Activated T-helper 17 cell treated with anti-CD3 and anti-CD28 coated beads, Interleukin-2, amount 50 U/mL, for 72 hours (primary cell): ENCODE data around the gene TBCD. TPM values are rescaled to one million over a fixed set of nuclear protein-coding genes. Genes with fewer than 3 reads are reported as not detected.

Experiments
- ATAC-seq: fragments of 150-1000 bp; cut with Tn5 transposase; replicated peaks from 2 replicates; pipeline ENCODE4 v1.10.0; 2021; ENCODE audit warnings: mild to moderate bottlenecking, moderate library complexity
- H3K27ac Mint-ChIP-seq: one replicate; pipeline ENCODE4 v1.8.0; 2022; ENCODE audit warnings: mixed read lengths
- H3K27me3 Mint-ChIP-seq: one replicate; pipeline ENCODE4 v1.8.0; 2022; ENCODE audit warnings: mixed read lengths
- H3K36me3 Mint-ChIP-seq: one replicate; pipeline ENCODE4 v1.8.0; 2022; ENCODE audit warnings: low read depth, mild to moderate bottlenecking, mixed read lengths
- H3K4me1 Mint-ChIP-seq: one replicate; pipeline ENCODE4 v1.8.0; 2022; ENCODE audit warnings: mixed read lengths
- H3K4me3 Mint-ChIP-seq: one replicate; pipeline ENCODE4 v1.8.0; 2022; ENCODE audit warnings: mild to moderate bottlenecking, mixed read lengths
- H3K9me3 Mint-ChIP-seq: one replicate; pipeline ENCODE4 v1.8.0; 2022; ENCODE audit warnings: mixed read lengths
- total RNA-seq, 2 donors: library from RNA; stranded (reverse); gene quantifications; one replicate each; pipeline ENCODE4 v1.2.3, GENCODE V29; 2022

Gene TBCD
- total RNA-seq, 2 donors from 2014 or later = 111 to 139 TPM

DNA sequence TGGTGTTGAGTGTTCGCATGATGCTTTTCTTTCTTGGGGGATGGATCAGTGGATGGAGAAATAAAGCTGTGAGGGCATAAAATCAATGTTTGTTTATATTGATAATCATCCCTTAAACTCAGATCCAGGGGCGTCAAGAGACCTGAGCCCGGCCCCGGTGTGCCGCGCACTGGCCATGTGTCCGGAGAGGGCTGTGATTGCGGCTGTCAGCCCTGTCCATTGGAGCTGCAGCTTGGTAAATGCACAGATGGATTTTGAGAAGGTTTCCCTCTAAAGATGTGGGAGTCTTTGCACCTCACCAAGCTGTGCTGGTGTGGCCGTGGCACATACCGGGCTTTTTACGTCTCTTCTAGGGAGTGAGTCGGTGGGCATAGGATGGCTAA lies 109.5 kb downstream of the TBCD start:
- H3K27ac Mint-ChIP-seq = no peak overlapping the region

DNA sequence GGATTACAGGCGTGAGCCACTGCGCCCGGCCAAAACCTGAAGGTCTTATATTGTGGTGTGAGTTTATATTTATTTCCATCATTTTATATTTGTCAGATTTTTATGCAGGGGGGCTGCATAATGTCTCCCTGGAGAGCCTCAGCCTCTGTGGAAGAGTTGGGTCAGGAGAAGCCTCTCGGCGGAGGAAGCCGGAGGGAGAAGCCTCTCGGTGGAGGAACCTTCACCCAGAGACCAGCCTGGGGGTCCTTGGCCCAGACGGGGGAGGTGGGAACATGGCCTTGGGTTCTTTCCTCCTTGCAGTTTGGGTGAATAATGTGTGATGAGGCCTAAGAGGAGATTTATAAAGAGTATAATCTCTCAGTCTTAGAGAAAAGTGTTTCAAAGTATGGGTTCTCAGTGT lies 110.3 kb downstream of the TBCD start:
- no peak for ATAC-seq

More for the DNA sequence above, 109.5 kb downstream of the TBCD start:
- H3K27me3 Mint-ChIP-seq = no peaks in the 10 kb centered on the region
- peaks cover 13% of the 10 kb centered on the region for H3K36me3 Mint-ChIP-seq
- H3K4me1 Mint-ChIP-seq = peaks cover 29% of the 10 kb centered on the region
- H3K4me3 Mint-ChIP-seq = peak overlapping the region; percentile 88
- ATAC-seq = no peak
- no peaks in the 10 kb centered on the region for H3K9me3 Mint-ChIP-seq

DNA sequence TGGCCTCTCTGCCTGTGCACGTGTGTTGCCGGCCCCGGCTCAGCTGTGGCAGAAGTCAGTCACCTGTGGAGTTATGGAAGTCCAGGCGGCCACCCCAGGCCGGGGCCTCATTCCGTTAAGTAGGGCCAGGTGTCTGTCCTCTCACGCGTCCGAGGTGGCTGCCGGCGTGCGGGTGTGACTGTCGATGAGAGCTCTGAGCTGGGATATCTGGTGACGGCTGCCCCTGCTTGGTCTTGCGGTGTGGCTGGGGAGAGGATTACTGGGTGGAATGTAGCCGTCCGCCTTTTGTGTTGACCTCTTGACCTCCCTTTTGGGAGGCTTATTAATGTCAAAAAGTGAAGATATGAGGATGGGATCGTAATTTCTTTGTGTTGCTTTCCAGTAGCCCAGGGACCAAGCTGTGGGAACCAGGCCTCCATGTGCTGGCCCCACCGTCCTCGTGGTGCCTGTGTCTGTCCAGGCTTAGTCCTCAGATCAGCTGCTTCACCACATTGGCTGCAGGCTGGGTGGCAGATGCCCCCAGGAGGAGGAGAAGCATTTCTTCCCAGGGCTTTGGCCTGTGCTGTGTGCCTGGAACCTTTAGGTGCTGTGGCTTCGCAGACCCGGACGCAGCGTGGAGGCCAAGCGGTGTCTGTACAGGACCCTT lies 111.0 kb downstream of the TBCD start:
- peak overlapping the region; percentile 89 for H3K4me3 Mint-ChIP-seq
- no peak for ATAC-seq
- H3K27ac Mint-ChIP-seq = peak overlapping the region; percentile 84
- no peaks in the 10 kb centered on the region for H3K9me3 Mint-ChIP-seq
- H3K4me1 Mint-ChIP-seq = peaks cover 29% of the 10 kb centered on the region
- H3K27me3 Mint-ChIP-seq = no peaks in the 10 kb centered on the region
- peaks cover 13% of the 10 kb centered on the region for H3K36me3 Mint-ChIP-seq

More for the DNA sequence above, 110.3 kb downstream of the TBCD start:
- Mint-ChIP-seq H3K4me3 (peak overlapping the region; percentile 89), H3K9me3 (no peaks in the 10 kb centered on the region), H3K4me1 (peaks cover 29% of the 10 kb centered on the region), H3K27ac (peak overlapping the region; percentile 84), H3K27me3 (no peaks in the 10 kb centered on the region), H3K36me3 (peaks cover 13% of the 10 kb centered on the region)

DNA sequence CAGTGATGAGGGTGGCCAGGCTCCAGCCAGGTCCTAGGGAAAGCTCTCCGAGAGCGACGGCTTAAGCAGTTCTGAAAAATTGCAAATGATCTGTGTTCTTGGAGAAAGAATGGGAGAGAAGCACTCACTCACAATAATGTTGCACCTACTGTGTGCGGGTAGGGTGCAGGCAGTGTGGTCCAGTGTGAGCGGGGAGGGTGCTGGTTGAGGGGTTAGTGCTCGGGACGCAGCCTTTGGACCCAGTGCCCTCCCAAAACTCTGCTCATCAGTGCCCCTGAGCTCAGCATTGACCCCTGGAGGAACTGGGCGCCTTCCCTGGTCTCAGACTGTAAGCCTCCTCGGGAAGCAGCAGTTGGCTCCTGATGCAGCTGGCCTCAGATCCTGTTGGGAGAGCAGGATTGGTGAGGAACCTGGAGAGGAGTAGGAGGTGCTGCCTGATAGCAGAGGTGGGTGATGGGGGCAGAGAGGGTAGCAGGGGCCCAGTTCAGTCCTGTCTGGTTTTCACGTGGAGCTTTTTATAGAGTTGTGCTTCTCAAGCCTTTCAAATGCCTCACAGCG lies 111.6 kb downstream of the TBCD start:
- H3K27me3 Mint-ChIP-seq = no peaks in the 10 kb centered on the region
- peak overlapping the region; percentile 89 for H3K4me3 Mint-ChIP-seq
- peaks cover 13% of the 10 kb centered on the region for H3K36me3 Mint-ChIP-seq
- peaks cover 29% of the 10 kb centered on the region for H3K4me1 Mint-ChIP-seq
- H3K9me3 Mint-ChIP-seq = no peaks in the 10 kb centered on the region
- peak overlapping the region; percentile 89 for H3K27ac Mint-ChIP-seq
- ATAC-seq = no peak

DNA sequence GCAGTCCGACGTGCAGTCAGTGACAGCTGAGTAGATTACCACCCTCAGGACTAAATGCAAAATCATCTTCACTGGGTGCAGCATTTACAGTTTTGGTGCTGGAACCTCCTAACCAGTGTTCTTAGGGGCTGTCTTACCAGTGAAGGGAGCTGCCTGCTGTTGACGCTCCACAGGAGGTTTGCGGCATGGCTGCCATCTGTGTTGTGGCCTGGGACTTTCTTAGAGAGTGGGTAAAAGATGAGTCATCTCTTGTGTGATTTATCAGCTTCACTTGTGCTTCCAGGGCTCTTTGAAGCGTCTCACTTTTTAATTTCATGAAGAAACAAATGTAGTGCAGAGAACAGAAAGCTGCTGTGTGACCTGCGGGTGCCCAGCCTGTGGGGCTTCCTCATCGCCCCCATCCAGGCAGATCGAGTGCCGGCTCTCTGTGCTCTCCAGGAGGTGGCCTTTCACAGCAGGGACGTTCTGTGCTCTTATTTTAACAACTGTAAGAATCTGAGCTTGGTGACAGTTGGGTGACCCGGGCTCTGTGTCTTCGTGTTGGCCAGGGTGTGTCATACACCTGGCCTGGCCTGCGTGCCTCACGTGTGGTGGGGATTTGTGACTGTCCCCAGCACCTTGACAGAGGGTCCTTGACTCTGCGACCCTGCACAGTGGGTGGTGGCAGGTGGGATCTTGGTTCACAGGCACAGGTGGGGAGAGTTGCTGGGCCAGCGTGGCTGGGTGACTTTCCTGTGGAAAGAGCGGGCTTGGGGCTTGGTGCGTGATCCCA lies 112.3 kb downstream of the TBCD start:
- ATAC-seq = peak; percentile 88
- H3K27me3 Mint-ChIP-seq = no peaks in the 10 kb centered on the region
- H3K9me3 Mint-ChIP-seq = no peaks in the 10 kb centered on the region
- peak overlapping the region; percentile 89 for H3K4me3 Mint-ChIP-seq
- peaks cover 33% of the 10 kb centered on the region for H3K4me1 Mint-ChIP-seq
- peak overlapping the region; percentile 89 for H3K27ac Mint-ChIP-seq
- H3K36me3 Mint-ChIP-seq = peaks cover 13% of the 10 kb centered on the region

DNA sequence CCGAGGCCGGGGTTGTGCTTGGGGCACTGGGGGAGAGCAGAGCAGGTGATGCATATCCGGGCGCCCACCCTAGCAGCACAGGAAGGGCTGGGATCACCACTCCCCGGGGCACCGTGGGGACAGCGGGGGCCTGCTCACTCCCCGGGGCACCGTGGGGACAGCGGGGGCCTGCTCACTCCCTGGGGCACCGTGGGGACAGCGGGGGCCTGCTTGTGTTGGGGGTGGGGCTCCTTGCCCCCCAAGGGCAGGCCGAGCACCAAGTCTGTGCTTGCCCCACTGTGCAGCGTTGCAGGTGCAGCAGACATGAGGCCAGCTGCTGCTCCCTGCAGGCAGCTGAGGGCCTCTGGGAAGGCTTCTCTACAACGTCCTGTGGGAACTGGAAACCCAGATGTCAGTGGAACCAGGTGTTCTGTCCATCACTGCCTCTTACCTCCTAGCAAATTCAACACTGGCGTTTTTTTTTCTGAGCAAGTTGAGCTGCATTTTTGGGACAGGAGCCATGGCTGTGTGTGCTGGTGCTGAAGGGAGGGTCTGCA lies 112.9 kb downstream of the TBCD start:
- Mint-ChIP-seq H3K36me3 (peaks cover 13% of the 10 kb centered on the region), H3K4me1 (peaks cover 33% of the 10 kb centered on the region), H3K27me3 (no peaks in the 10 kb centered on the region), H3K9me3 (no peaks in the 10 kb centered on the region), H3K27ac (peak overlapping the region; percentile 89), H3K4me3 (peak overlapping the region; percentile 89)
- no peak for ATAC-seq

DNA sequence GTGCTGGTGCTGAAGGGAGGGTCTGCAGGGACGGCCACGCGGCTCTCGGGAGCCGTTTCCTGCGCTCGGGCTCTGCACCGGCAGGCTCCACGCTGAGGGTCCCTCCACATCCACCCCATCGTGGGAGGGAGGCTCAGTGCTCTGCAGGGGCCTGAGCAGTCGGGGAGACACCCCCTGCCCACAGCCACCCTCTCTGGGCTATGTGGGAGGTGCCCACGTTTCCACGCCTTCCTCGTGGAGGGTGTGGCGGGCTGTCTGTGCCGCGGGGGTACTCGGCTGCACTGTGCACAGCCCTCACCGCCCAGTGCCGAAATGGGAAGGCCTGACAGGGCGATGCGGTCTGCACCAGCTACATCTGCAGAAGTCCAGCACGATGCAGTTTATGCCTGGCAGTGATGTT lies 113.4 kb downstream of the TBCD start:
- H3K27me3 Mint-ChIP-seq = no peaks in the 10 kb centered on the region
- H3K9me3 Mint-ChIP-seq = no peaks in the 10 kb centered on the region
- peaks cover 30% of the 10 kb centered on the region for H3K4me1 Mint-ChIP-seq
- H3K36me3 Mint-ChIP-seq = peaks cover 14% of the 10 kb centered on the region
- peak overlapping the region; percentile 89 for H3K4me3 Mint-ChIP-seq
- H3K27ac Mint-ChIP-seq = no peak overlapping the region
- no peak for ATAC-seq

DNA sequence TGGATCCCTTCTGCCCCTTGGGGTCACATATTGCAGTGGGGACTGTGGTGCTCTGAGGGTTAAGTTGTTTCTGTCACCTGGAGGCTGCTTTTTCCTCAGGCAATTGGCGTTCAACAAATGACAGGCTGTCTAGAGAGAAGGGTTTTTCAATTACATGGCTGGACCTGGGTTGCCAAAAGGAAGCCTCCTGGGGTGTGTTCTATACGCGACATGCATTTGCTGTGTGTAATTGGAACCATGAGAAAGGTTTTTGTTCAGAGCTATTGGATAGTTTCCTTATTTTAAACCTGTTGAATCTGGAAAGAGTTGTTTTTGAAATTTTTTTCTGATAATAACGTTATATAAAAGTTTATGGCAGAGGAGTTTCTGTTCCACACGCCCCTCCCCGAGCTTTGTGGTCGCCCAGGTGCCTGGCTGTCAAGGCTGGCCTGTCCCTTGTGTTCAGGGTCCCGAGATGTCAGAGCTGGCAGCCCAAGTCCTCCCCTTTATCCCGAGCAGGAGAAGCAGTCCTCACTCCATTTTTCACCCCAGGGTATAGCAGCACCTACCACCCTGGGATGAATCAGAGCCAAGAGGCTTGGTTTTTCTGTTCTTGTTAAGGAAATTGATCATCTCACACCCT lies 114.0 kb downstream of the TBCD start:
- no peaks in the 10 kb centered on the region for H3K27me3 Mint-ChIP-seq
- peaks cover 29% of the 10 kb centered on the region for H3K4me1 Mint-ChIP-seq
- ATAC-seq = no peak
- H3K36me3 Mint-ChIP-seq = peaks cover 19% of the 10 kb centered on the region
- peak overlapping the region; percentile 89 for H3K4me3 Mint-ChIP-seq
- H3K9me3 Mint-ChIP-seq = no peaks in the 10 kb centered on the region
- no peak overlapping the region for H3K27ac Mint-ChIP-seq

DNA sequence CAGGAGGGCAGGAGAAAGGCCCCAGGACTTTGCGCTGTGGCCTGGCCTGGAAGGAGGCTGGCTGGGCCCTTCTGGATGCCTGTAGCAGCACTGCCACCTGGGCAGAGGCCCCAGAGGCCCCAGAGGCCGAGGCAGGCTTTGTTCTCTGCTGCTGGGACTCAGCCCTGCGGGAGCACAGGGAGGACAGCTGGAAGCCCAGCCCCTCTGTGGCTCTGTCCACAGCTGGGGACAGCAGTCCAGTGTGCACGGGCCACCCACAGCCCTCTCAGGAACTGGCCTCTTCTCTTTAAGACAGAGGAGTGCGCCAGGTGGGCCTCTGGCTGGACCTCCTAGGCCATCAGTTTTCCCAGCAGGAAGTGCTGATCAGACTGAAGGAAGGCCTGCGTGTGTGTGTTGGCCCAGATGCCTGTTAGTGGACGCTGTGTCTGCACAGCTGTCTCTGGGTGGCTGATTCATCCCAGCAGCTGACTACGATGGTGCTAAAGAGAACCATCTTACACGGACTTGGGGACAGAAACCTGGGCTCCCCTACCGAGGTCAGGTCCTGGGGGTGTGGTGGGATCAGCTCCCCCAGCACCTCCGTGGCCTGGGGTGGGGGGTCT lies 114.8 kb downstream of the TBCD start:
- H3K9me3 Mint-ChIP-seq = no peaks in the 10 kb centered on the region
- ATAC-seq = no peak

DNA sequence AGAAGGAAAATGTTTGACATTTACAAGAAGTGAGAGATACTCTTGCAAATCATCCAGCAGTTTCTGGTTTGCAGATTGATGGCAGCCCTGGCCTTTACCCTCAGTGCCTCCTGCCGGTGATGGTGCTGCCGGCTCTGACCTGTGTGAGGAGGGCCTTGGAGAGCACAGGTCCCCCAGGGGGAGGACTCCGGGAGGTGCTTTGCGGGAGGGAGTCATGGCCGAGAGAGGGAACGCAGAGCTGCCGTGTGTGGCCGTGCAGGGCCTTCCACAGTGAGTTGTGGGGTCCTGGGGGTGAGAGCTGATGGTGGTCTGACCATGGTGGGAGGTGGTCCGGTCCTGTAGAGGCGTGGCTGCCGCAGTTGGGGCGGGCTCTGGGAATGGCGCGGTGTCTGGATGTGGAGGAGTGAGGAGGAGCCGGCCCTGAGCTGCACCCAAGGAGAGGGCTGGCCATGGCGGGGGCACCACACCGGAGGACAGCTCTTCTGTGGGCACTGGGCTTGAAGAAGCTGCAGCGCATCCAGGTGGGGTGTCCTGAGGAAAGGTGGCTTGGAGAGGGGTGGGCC lies 116.0 kb downstream of the TBCD start:
- Mint-ChIP-seq H3K27me3 (no peaks in the 10 kb centered on the region), H3K4me3 (no peak overlapping the region), H3K27ac (peak overlapping the region; percentile 71), H3K36me3 (peaks cover 23% of the 10 kb centered on the region), H3K4me1 (peaks cover 21% of the 10 kb centered on the region), H3K9me3 (no peaks in the 10 kb centered on the region)
- ATAC-seq = no peak

More for the DNA sequence above, 114.8 kb downstream of the TBCD start:
- Mint-ChIP-seq H3K4me1 (peaks cover 25% of the 10 kb centered on the region), H3K27me3 (no peaks in the 10 kb centered on the region), H3K27ac (no peak overlapping the region), H3K36me3 (peaks cover 23% of the 10 kb centered on the region), H3K4me3 (peak overlapping the region; percentile 89)

DNA sequence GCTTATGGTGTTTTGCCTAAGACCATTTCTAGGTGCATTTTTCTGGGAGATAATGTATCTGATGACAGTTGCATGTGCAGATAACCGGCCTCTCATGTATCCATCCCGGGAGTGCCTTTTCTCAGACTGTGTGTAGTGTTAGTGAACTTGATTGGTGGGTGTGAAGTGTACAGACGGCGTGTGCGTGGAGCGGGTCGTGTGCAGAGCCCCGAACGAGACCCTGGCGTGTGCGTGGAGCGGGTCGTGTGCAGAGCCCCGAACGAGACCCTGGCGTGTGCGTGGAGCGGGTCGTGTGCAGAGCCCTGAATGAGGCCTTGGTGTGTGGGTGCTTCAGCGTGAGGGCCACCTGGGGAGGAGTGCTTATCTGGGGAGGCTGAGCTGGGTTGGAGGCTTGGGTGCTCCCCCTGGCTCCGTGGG lies 116.9 kb downstream of the TBCD start:
- Mint-ChIP-seq H3K4me1 (peaks cover 13% of the 10 kb centered on the region), H3K27ac (no peak overlapping the region), H3K4me3 (no peak overlapping the region), H3K27me3 (no peaks in the 10 kb centered on the region), H3K36me3 (peaks cover 23% of the 10 kb centered on the region), H3K9me3 (no peaks in the 10 kb centered on the region)
- no peak for ATAC-seq

DNA sequence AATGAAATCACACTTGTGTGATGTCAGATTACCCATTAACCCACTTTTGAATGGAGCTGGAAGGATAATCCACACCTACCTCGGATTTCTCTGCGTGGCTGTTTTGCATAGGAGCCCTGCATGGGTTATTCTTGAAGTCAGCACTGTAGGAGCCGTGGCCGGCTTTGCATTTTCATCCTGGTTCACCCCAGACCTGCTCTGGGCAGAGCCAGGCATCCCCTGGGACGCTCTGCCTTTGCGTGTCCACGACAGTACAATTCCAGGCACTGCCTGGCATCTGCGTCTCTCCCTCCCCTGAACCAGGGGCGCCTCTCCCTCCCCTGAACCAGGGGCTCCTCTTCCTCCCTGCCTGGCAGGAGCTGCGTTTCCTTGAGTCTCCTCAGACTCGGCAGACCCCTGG lies 117.7 kb downstream of the TBCD start:
- H3K27me3 Mint-ChIP-seq = no peaks in the 10 kb centered on the region
- no peaks in the 10 kb centered on the region for H3K9me3 Mint-ChIP-seq
- peaks cover 5% of the 10 kb centered on the region for H3K4me1 Mint-ChIP-seq
- no peak overlapping the region for H3K27ac Mint-ChIP-seq
- H3K36me3 Mint-ChIP-seq = peaks cover 15% of the 10 kb centered on the region
- no peak for ATAC-seq
- no peak overlapping the region for H3K4me3 Mint-ChIP-seq

DNA sequence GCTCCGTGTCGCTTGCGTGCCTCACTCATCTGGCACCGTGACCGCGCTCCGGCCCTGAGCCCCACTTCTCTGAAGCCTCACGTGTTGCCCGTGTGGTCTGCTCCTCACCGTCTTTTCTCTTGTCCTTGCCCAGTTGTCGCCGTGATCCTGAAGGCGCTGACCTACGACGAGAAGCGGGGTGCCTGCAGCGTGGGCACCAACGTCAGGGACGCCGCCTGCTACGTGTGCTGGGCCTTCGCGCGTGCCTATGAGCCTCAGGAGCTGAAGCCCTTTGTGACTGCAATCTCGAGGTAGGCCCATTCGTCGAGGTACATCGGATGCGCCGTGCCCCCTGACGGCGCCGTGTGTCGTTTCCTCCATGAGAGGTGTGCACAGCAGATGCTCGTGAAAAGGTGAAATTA lies 118.2 kb downstream of the TBCD start:
- Mint-ChIP-seq H3K27ac (no peak overlapping the region), H3K9me3 (no peaks in the 10 kb centered on the region), H3K4me3 (no peak overlapping the region), H3K36me3 (peaks cover 20% of the 10 kb centered on the region), H3K27me3 (no peaks in the 10 kb centered on the region), H3K4me1 (peaks cover 9% of the 10 kb centered on the region)
- ATAC-seq = no peak

DNA sequence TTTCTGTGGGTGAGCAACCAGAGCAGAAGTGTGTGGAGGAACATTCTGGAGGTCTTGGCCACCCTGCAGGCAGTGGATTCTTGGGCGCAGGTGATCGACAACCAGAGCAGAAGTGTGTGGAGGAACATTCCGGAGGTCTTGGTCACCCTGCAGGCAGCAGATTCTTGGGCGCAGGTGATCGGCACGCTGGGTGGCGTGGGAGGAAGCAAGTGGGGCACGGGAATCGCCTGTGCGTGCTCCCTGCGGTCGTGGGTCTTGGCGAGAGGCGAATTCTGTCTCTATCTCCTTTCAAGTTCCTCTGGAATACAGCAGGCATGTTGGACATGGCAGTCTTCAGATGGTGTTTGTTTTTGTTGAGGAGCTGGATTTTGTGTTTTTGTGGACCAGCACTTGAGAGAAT lies 118.7 kb downstream of the TBCD start:
- Mint-ChIP-seq H3K36me3 (peaks cover 24% of the 10 kb centered on the region), H3K27ac (no peak overlapping the region), H3K4me1 (peaks cover 10% of the 10 kb centered on the region), H3K4me3 (no peak overlapping the region), H3K27me3 (no peaks in the 10 kb centered on the region), H3K9me3 (no peaks in the 10 kb centered on the region)
- no peak for ATAC-seq
